HCT116 (cell line): ENCODE measurements around the gene TBCC.
A peak's percentile ranks its signal among the peaks of the same experiment; 100 is the strongest.

Source experiments
- CTCF ChIP-seq, 3 experiments: fragments of 200-600 bp in 1 of 3; sonication (generic) in 1 of 3; IDR thresholded peaks in 2 of 3; conservative IDR thresholded peaks in 1 of 3; 2 replicates each; pipeline ENCODE4 v1.5.1; 2012 to 2017; ENCODE audit warnings: low read depth in 2 of 3, low read length in 2 of 3, antibody characterized with exemption in 1 of 3, borderline replicate concordance in 1 of 3, control low read depth in 1 of 3, mild to moderate bottlenecking in 1 of 3, mixed read lengths in 1 of 3, mixed run types in 1 of 3, moderate library complexity in 1 of 3; ENCODE audit not compliant: insufficient read depth in 1 of 3
- EZH2 ChIP-seq: fragments of 200-600 bp; sonication (generic); IDR thresholded peaks from 2 replicates; pipeline ENCODE4 v1.6.1; 2017; ENCODE audit warnings: antibody characterized with exemption, mixed run types
- EZH2phosphoT487 ChIP-seq: fragments of 200-600 bp; IDR thresholded peaks from 2 replicates; pipeline ENCODE4 v1.6.1; 2018; ENCODE audit warnings: antibody characterized with exemption, borderline replicate concordance
- YY1 ChIP-seq: IDR thresholded peaks from 2 replicates; pipeline ENCODE4 v1.6.1; 2011; ENCODE audit warnings: low read length, low read depth, moderate library complexity, mild to moderate bottlenecking; ENCODE audit not compliant: insufficient replicate concordance; ENCODE audit errors: extremely low read depth

DNA sequence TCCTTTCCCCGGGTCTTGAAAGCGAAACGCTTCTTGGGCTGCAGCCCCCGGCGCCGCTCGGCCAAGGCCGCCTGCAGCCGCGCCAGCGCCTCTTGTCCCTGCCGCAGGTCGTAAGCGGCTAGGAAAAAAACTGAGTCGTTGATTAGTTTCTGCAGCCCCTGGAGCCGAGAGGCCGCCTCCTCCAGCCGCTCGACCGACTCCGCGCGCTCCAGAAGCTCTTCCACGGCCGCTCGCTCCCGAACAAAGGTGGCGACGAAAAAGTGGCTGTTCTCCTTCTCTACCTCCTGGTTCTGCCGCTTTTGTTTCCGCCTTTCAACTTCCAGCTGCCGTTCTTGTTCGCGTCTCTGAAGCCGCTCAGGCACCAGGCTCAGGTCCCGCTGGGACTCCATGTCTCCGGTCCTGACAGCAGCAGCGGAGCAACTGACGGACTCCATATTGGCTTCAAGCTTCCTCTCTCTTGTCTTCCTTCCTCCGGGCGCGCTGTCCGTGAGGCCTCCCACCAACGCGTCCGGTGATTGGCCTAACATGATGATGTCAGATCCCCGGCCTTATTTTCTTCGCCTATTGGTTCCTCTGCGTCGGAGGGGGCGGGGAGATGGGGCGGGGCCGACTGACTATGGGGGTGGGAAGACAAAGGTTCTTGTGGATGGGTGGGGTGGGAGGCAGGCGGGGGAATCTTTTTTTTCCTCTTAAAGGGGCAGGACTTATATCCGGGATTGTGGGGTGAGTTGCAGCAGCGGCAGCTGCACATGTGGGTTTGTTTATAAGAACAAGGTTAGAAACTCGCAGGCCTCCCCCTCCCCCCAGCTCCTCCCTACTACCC, at the start of gene TBCC:
- no peak for TF ChIP-seq CTCF (IDR thresholded peaks at IDR 0.05 in 2 of 3, conservative IDR thresholded peaks at IDR 0.05 in 1 of 3; ENCODE audit: borderline replicate concordance in 1 of 3, insufficient read depth in 1 of 3, low read depth in 2 of 3, low read length in 2 of 3)
- TF ChIP-seq YY1 = peak; percentile 95
- TF ChIP-seq EZH2 = no peak
- no peak for TF ChIP-seq EZH2phosphoT487
